H1 (cell line): ENCODE measurements around the gene CBR3.

ENCODE experiments used
- HDAC2 ChIP-seq, 2 experiments: fragments of 300-600 bp in 1 of 2; sonication (generic) in 1 of 2; IDR thresholded peaks; 2 replicates each; pipeline ENCODE4 v1.6.1; 2011 to 2012; ENCODE audit warnings: low read depth in 2 of 2, low read length in 2 of 2, mild to moderate bottlenecking in 2 of 2, moderate library complexity in 2 of 2, borderline replicate concordance in 1 of 2, inconsistent platforms in 1 of 2
- MAFK ChIP-seq: IDR thresholded peaks from 2 replicates; pipeline ENCODE4 v1.6.1; 2012; ENCODE audit warnings: low read depth, mild to moderate bottlenecking, improper control_type of control experiment, low read length
- NRF1 ChIP-seq: IDR thresholded peaks from 2 replicates; pipeline ENCODE4 v1.6.1; 2011; ENCODE audit warnings: mild to moderate bottlenecking, low read depth, low read length, improper control_type of control experiment
- POLR2A ChIP-seq, 2 experiments: IDR thresholded peaks; 1 replicate in 1 of 2; 2 replicates in 1 of 2; pipeline ENCODE4 v1.6.1; 2011; ENCODE audit warnings: low read depth in 2 of 2, low read length in 2 of 2, mild to moderate bottlenecking in 2 of 2; ENCODE audit errors: control extremely low read depth in 1 of 2
- RXRA ChIP-seq: IDR thresholded peaks from 2 replicates; pipeline ENCODE4 v1.6.1; 2011; ENCODE audit warnings: low read depth, mild to moderate bottlenecking, low read length, moderate library complexity; ENCODE audit not compliant: insufficient read depth
- TCF12 ChIP-seq: IDR thresholded peaks from 2 replicates; pipeline ENCODE4 v1.6.1; 2011; ENCODE audit warnings: low read depth, mild to moderate bottlenecking, low read length
- TF ChIP-seq, protein P1 (sequence below), 3 experiments: IDR thresholded peaks; 1 replicate in 2 of 3; 2 replicates in 1 of 3; pipeline versions ENCODE4 v1.5.1 to v1.6.1; 2011; ENCODE audit warnings: low read length in 3 of 3, mild to moderate bottlenecking in 3 of 3, inconsistent platforms in 2 of 3, low read depth in 1 of 3, moderate library complexity in 1 of 3; ENCODE audit not compliant: insufficient read depth in 1 of 3; ENCODE audit errors: control extremely low read depth in 1 of 3

DNA sequence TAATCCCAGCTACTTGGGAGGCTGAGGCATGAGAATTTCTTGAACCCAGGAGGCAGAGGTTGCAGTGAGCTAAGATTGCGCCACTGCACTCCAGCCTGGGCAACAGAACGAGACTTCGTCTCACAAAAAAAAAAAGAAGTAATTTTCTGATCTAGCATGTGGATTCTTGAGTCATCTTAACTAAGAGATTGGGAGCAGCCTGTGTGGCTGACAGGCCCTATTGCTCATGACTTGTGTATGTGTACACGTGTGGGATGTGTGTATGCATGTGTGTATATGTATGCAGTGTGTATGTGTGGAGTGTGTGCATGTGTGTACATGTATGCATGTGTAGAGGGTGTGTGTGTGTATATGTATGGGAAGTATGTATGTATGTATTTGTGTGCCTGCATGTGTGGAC is 51.2 kb downstream of the CBR3 start:
- TF ChIP-seq POLR2A (IDR thresholded peaks at IDR 0.05; ENCODE audit: control extremely low read depth in 1 of 2, low read depth in 2 of 2, low read length in 2 of 2) = no peak
- TF ChIP-seq MAFK = no peak
- no peak for TF ChIP-seq HDAC2 (IDR thresholded peaks at IDR 0.05; ENCODE audit: borderline replicate concordance in 1 of 2, low read depth in 2 of 2, low read length in 2 of 2)
- TF ChIP-seq, protein P1, sequence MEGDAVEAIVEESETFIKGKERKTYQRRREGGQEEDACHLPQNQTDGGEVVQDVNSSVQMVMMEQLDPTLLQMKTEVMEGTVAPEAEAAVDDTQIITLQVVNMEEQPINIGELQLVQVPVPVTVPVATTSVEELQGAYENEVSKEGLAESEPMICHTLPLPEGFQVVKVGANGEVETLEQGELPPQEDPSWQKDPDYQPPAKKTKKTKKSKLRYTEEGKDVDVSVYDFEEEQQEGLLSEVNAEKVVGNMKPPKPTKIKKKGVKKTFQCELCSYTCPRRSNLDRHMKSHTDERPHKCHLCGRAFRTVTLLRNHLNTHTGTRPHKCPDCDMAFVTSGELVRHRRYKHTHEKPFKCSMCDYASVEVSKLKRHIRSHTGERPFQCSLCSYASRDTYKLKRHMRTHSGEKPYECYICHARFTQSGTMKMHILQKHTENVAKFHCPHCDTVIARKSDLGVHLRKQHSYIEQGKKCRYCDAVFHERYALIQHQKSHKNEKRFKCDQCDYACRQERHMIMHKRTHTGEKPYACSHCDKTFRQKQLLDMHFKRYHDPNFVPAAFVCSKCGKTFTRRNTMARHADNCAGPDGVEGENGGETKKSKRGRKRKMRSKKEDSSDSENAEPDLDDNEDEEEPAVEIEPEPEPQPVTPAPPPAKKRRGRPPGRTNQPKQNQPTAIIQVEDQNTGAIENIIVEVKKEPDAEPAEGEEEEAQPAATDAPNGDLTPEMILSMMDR (IDR thresholded peaks at IDR 0.05; ENCODE audit: control extremely low read depth in 1 of 3, insufficient read depth in 1 of 3, low read depth in 1 of 3, low read length in 3 of 3) = no peak
- TF ChIP-seq RXRA = no peak
- TF ChIP-seq NRF1 = no peak
- no peak for TF ChIP-seq TCF12
